GM23338 (cell line): ENCODE data around the gene TMEM132A.

ENCODE experiments used
- CREB1 ChIP-seq: fragments of 250-450 bp; sonication (Bioruptor Pico); IDR thresholded peaks from 2 replicates; pipeline ENCODE4 v1.5.0; 2020; ENCODE audit warnings: low read depth, mild to moderate bottlenecking, moderate library complexity
- EZH2phosphoT487 ChIP-seq: fragments of 200-600 bp; sonication (generic); IDR thresholded peaks from one replicate; pipeline ENCODE4 v1.8.1; 2018; ENCODE audit warnings: antibody characterized with exemption; ENCODE audit not compliant: unreplicated experiment
- JUNB ChIP-seq: IDR thresholded peaks from one replicate; pipeline ENCODE4 v1.6.1; 2016; ENCODE audit warnings: antibody characterized with exemption; ENCODE audit not compliant: unreplicated experiment
- POLR2AphosphoS5 ChIP-seq: IDR thresholded peaks from 2 replicates; pipeline ENCODE4 v1.6.1; 2016; ENCODE audit warnings: antibody characterized with exemption, low read depth
- ZNF114 ChIP-seq: fragments of 250-450 bp; sonication (Bioruptor Pico); IDR thresholded peaks from 2 replicates; pipeline ENCODE4 v1.5.0; 2020; ENCODE audit warnings: mild to moderate bottlenecking, moderate library complexity
- ZNF331 ChIP-seq: fragments of 250-450 bp; sonication (Bioruptor Pico); IDR thresholded peaks from 2 replicates; pipeline ENCODE4 v1.5.0; 2020; ENCODE audit warnings: low read depth, mild to moderate bottlenecking, moderate library complexity
- TF ChIP-seq, protein P1 (sequence below), 2 experiments: fragments of 200-600 bp in 1 of 2; sonication (generic) in 1 of 2; conservative IDR thresholded peaks; 2 replicates each; pipeline versions ENCODE4 v1.5.1 to v1.6.1; 2016 to 2017; ENCODE audit warnings: antibody characterized with exemption in 2 of 2, low read depth in 2 of 2, mild to moderate bottlenecking in 2 of 2, moderate library complexity in 1 of 2
- TF ChIP-seq, protein P2 (sequence below): IDR thresholded peaks from one replicate; pipeline ENCODE4 v1.6.1; 2018; ENCODE audit warnings: antibody characterized with exemption; ENCODE audit not compliant: unreplicated experiment

DNA sequence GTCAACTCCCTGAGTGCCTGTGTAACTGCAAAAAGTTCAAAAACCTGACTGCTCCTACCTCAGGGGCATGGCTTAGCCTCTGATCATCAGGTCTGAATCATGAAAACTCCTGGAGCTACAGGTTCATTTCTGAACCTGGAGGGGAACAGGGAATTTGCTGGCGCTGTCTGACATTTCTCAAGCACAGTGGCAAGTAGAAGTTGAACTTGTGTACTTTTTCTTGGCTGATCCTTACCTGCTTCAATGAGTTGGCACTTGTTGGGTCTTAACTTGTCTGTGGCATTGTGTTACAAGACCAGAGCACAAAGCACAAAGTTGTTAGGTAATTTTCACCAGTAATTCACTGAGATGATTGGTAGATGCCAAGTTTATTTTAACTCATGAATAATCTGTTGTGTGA lies 7.0 kb upstream of the TMEM132A start:
- TF ChIP-seq, protein P1, sequence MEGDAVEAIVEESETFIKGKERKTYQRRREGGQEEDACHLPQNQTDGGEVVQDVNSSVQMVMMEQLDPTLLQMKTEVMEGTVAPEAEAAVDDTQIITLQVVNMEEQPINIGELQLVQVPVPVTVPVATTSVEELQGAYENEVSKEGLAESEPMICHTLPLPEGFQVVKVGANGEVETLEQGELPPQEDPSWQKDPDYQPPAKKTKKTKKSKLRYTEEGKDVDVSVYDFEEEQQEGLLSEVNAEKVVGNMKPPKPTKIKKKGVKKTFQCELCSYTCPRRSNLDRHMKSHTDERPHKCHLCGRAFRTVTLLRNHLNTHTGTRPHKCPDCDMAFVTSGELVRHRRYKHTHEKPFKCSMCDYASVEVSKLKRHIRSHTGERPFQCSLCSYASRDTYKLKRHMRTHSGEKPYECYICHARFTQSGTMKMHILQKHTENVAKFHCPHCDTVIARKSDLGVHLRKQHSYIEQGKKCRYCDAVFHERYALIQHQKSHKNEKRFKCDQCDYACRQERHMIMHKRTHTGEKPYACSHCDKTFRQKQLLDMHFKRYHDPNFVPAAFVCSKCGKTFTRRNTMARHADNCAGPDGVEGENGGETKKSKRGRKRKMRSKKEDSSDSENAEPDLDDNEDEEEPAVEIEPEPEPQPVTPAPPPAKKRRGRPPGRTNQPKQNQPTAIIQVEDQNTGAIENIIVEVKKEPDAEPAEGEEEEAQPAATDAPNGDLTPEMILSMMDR (conservative IDR thresholded peaks at IDR 0.05; ENCODE audit: low read depth in 2 of 2), result no peak
- TF ChIP-seq JUNB (no peak), CREB1 (no peak), POLR2AphosphoS5 (no peak), ZNF331 (no peak), EZH2phosphoT487 (no peak), ZNF114 (no peak)
- TF ChIP-seq, protein P2, sequence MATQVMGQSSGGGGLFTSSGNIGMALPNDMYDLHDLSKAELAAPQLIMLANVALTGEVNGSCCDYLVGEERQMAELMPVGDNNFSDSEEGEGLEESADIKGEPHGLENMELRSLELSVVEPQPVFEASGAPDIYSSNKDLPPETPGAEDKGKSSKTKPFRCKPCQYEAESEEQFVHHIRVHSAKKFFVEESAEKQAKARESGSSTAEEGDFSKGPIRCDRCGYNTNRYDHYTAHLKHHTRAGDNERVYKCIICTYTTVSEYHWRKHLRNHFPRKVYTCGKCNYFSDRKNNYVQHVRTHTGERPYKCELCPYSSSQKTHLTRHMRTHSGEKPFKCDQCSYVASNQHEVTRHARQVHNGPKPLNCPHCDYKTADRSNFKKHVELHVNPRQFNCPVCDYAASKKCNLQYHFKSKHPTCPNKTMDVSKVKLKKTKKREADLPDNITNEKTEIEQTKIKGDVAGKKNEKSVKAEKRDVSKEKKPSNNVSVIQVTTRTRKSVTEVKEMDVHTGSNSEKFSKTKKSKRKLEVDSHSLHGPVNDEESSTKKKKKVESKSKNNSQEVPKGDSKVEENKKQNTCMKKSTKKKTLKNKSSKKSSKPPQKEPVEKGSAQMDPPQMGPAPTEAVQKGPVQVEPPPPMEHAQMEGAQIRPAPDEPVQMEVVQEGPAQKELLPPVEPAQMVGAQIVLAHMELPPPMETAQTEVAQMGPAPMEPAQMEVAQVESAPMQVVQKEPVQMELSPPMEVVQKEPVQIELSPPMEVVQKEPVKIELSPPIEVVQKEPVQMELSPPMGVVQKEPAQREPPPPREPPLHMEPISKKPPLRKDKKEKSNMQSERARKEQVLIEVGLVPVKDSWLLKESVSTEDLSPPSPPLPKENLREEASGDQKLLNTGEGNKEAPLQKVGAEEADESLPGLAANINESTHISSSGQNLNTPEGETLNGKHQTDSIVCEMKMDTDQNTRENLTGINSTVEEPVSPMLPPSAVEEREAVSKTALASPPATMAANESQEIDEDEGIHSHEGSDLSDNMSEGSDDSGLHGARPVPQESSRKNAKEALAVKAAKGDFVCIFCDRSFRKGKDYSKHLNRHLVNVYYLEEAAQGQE, result no peak
